WI38 (cell line): ENCODE results near the gene WDR12.

Source experiments
- H3K4me3 ChIP-seq: 2 replicates; pipeline ENCODE4 v1.5.1; 2011; ENCODE audit warnings: low read depth, mild to moderate bottlenecking, control low read depth, low read length
- TF ChIP-seq, protein P1 (sequence below): IDR thresholded peaks from 2 replicates; pipeline ENCODE4 v1.5.1; 2012; ENCODE audit warnings: low read depth, mild to moderate bottlenecking, control low read depth, low read length

WDR12 gene

DNA sequence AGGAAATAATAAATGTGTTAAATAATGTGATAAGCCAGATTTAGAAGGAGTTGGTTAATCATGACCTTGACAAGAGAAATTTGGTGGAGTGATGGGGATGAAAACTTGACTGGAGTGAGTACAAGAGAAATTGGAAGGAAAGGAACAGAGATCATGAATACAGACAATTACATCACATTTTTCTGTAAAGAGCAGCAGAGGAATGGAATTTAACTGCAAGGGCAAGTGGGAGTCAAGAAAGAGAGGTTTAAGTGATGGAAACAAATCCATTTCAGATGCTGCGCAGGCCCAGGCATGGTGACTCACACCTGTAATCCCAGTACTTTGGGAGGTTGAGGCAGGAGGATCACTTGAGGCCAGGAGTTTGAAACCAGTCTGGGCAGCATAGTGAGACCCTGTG is 86.6 kb downstream of the WDR12 start:
- TF ChIP-seq, protein P1, sequence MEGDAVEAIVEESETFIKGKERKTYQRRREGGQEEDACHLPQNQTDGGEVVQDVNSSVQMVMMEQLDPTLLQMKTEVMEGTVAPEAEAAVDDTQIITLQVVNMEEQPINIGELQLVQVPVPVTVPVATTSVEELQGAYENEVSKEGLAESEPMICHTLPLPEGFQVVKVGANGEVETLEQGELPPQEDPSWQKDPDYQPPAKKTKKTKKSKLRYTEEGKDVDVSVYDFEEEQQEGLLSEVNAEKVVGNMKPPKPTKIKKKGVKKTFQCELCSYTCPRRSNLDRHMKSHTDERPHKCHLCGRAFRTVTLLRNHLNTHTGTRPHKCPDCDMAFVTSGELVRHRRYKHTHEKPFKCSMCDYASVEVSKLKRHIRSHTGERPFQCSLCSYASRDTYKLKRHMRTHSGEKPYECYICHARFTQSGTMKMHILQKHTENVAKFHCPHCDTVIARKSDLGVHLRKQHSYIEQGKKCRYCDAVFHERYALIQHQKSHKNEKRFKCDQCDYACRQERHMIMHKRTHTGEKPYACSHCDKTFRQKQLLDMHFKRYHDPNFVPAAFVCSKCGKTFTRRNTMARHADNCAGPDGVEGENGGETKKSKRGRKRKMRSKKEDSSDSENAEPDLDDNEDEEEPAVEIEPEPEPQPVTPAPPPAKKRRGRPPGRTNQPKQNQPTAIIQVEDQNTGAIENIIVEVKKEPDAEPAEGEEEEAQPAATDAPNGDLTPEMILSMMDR, result no peak
- no peak overlapping the region for H3K4me3 ChIP-seq
